ENCODE measurements around the gene CXXC4.

Gene CXXC4

DNA sequence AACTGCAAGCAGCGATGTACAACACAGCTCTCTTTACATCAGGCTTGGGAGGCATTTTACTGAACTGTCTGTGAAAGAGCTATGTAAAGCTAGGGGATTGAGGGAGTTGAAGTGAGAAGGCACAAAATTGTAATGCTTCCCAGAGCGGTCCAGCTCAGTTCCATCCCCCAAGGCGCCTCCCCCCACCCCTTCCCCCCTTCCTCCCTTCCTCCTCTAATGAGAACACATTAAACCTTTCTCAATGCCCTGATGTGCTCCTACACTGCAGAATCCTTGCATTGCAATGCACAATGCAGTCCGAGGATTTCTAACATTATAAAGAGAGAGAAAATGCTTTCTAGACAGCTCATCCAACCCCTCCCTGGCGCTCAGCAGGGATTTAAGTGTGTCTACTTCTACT is 73.9 kb downstream of the CXXC4 start:
- DNase-seq (ENCODE audit: low spot score) = no peak
- FAIRE-seq = no peak
